Bronchial epithelial cell (primary cell): Measurements from ENCODE around the gene RIPK1. TPM values are rescaled to one million over a fixed set of nuclear protein-coding genes. Genes with fewer than 3 reads are reported as not detected.
"Not testable (repeated sequence)": the region's sequence is repeated elsewhere in the genome, so short reads cannot be mapped to it uniquely, and the experiment has no call there.

ENCODE experiments used
- DNase-seq: peaks from one replicate; pipeline ENCODE4 v3.0.0-alpha.2; 2010; ENCODE audit warnings: low read depth
- FAIRE-seq: peaks from 2 replicates; lab custom pipeline; 2011; peaks lifted over from hg19 to GRCh38; lab: Jason Lieb, UNC
- H3K27me3 ChIP-seq: 2 replicates; pipeline ENCODE4 v1.5.1; 2011; ENCODE audit warnings: low read length; ENCODE audit not compliant: control insufficient read depth, insufficient read depth
- H3K36me3 ChIP-seq: 2 replicates; pipeline ENCODE4 v1.5.1; 2011; ENCODE audit warnings: low read length; ENCODE audit not compliant: control insufficient read depth, insufficient read depth
- H3K4me3 ChIP-seq: 2 replicates; pipeline ENCODE4 v1.5.1; 2011; ENCODE audit warnings: mild to moderate bottlenecking, low read depth, low read length, control low read depth
- total RNA-seq: library from RNA; depleted of rRNA; stranded (reverse); fragments of >200 nt; gene quantifications from 2 replicates; pipeline ENCODE4 v1.2.1, GENCODE V29; 2014
- TF ChIP-seq, protein P1 (sequence below): IDR thresholded peaks from 2 replicates; pipeline ENCODE4 v1.5.1; 2011; ENCODE audit warnings: mild to moderate bottlenecking, moderate library complexity, low read length, control low read depth, inconsistent platforms; ENCODE audit not compliant: insufficient read depth, severe bottlenecking

The RIPK1 gene
- 12.6 and 17.4 TPM in 2 replicates for total RNA-seq

DNA sequence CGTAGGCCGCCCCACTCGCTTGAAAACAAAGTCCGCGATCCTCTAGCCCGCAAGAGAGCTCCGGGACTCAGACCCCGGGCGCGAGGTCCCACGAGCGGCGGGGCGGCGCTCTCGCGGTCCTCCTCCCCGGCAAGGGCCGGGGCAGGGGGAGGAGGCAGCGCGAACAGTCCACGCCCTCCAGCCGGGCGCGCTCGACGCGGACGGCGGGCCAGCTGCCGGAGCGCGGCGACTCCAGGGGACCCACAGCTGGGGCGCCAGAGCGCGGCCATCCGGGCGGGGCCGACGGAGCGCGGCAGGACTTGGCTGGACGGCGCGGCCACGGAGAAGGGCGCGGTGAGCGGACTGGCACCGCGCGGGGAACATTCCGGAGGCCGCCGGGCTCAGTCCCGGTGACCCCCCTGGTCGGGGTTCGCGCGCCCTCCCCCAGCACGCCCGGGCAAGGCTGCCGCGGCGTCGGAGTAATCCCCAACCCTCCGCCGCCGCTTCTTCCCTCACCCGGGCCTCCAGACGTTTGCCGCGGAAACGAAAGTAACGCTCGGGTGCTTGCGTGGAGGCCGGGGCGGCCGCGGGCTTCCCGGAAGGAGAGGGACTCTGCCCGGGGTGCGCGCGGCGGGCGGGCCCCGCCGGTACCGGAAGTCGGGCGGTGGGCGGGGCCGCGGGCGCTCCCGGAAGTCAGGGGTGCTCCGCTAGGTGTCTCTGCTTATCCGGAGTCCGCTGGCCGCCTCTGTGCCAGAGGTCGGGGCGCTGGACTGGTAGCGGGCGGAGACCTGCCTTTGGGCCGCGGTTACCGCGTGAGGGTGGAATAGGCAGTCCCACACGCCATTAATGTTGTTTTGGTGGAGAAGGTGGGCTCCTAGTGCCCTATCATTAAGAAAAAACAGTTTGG, at the start of gene RIPK1:
RIPK1 (plus strand) TSS at position 166 of the 886 bp plus-strand sequence. CDS start 8,330 bp downstream, outside the sequence.
- peak; percentile 64 for DNase-seq
- FAIRE-seq = no peak
- peak within 1 kb of the TSS; percentile 87 for H3K4me3 ChIP-seq

DNA sequence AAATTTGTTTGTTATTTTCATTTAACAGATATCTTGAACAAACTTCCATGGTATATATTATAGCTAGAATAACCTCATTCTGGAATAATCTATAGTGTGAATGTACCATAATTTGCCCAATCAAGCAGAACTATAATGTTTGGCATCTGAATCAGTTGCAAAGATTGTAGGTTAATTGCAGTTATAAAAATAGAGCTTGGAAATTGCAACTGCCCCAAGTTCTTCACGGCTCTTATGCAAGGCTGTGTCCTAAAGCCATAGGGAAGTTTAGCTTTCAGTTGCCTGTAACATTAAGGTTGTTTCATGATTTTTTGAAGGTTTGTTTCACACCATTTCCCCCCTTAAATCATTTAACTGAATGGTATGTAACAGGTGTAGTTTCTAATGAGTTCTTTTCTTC, 49.2 kb upstream of the RIPK1 start:
- FAIRE-seq (no peak), DNase-seq (no peak)
- no peaks in the 10 kb centered on the region for H3K27me3 ChIP-seq
- TF ChIP-seq, protein P1, sequence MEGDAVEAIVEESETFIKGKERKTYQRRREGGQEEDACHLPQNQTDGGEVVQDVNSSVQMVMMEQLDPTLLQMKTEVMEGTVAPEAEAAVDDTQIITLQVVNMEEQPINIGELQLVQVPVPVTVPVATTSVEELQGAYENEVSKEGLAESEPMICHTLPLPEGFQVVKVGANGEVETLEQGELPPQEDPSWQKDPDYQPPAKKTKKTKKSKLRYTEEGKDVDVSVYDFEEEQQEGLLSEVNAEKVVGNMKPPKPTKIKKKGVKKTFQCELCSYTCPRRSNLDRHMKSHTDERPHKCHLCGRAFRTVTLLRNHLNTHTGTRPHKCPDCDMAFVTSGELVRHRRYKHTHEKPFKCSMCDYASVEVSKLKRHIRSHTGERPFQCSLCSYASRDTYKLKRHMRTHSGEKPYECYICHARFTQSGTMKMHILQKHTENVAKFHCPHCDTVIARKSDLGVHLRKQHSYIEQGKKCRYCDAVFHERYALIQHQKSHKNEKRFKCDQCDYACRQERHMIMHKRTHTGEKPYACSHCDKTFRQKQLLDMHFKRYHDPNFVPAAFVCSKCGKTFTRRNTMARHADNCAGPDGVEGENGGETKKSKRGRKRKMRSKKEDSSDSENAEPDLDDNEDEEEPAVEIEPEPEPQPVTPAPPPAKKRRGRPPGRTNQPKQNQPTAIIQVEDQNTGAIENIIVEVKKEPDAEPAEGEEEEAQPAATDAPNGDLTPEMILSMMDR = no peak
- H3K36me3 ChIP-seq = peaks cover 6% of the 10 kb centered on the region
- no peak overlapping the region for H3K4me3 ChIP-seq

More for the DNA sequence above, at the start of gene RIPK1:
- Histone ChIP-seq H3K36me3 (peaks cover 4% of the 10 kb centered on the region), H3K27me3 (no peaks in the 10 kb centered on the region)
- TF ChIP-seq, protein P1 = peak; percentile 54

DNA sequence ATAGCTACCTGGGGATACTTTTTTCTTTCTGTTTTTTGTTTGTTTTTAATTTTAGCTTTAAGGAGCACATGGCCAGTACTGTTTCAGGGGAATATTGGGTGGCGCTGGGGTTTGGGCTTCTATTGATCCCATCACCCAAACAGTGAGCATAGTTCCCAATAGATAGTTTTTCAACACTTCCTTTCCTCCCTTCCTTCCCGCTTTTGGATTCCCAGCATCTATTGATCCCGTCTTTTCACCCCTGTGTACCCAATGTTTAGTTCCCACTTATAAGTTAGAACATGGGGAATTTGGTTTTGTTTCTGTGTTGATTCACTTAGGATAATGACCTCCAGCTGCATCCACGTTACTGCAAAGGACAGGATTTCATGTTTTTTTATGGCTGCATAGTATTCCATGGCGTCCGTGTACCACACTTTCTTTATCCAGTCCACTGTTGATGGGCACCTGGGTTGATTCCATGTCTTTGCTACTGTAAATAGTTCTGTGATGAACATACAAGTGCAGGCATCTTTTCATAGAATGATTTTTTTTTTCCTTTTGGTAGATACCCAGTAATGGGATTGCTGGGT, 48.5 kb upstream of the RIPK1 start:
- no peak for DNase-seq
- no peak for FAIRE-seq
- TF ChIP-seq, protein P1 = no peak
- Histone ChIP-seq H3K36me3 (peaks cover 2% of the 10 kb centered on the region), H3K4me3 (no peak overlapping the region), H3K27me3 (no peaks in the 10 kb centered on the region)

DNA sequence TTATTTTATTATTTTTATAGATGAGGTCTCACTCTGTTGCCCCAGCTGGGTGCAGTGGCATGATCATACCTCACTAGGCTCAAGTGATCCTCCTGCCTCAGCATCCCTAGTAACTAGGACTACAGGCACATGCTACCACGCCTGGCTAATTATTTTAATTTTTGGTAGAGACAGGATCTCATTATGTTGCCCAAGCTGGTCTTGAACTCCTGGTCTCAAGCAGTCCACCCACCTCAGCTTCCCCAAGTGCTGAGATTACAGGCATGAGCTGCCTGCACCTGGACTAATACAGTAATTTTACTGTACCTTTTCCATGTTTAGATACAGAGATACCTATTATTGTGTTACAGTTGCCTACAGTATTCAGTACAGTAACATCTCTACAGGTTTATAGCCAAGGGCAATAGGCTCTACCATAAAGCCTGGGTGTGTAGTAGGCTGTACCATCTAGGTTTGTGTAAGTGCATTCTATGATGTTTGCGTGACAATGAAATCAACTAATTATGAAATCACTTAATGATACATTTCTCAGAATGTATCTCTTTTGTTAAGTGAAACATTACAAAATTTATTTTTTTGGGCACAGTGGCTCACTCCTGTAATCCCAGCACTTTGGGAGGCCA, 47.2 kb upstream of the RIPK1 start:
- FAIRE-seq, DNase-seq, H3K36me3 ChIP-seq, H3K4me3 ChIP-seq, H3K27me3 ChIP-seq: not testable (repeated sequence)

DNA sequence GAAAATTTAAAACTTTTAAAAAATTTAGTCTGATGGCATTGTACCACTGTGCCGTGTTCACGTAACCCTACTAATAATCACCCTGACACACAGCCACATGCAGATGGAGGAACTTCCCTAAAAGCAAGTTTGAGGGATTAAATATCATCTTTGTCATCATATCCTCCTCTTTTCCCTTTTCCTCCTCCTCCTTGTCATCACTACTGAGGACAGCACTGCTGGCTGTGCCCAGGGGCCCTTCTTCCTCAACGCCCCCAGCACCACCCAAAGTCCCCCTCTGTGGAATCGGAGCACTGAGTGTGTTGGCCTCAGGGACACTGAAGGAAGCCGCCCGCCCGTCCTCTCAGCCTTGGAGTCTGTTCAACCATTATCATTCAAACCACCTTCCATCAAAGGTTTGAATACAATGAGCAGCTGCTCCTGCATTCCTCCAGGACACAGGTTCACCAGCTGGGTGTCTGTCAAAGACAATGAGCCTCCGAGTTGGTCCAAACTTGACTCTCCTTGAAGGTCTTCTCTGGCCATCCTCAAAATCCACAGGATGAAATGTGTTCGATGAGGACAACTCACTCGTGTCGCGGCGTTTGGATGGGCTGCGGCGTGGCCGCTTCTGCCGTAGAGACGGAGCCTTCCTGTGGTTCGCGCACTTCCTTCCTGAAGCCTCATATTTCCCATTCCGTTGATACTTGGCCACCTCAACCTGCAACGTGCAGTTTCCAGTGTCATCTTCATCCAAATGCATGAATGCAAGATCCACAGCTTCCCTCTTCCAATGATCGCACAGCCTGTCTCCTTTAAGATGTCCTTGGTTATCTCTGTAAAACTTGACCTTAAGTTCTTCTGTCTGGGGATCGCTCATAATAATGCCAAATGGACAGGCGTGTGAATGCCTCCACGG, 45.3 kb upstream of the RIPK1 start:
- no peaks in the 10 kb centered on the region for H3K27me3 ChIP-seq
- no peak overlapping the region for H3K4me3 ChIP-seq
- DNase-seq = no peak
- TF ChIP-seq, protein P1 = no peak
- no peak for FAIRE-seq
- no peaks in the 10 kb centered on the region for H3K36me3 ChIP-seq
